Smooth muscle cell (in vitro differentiated cells): ENCODE results near the gene ADRA2C. TPM values are rescaled to one million over a fixed set of nuclear protein-coding genes. Genes with fewer than 3 reads are reported as not detected.
A peak's percentile ranks its signal among the peaks of the same experiment; 100 is the strongest.

ENCODE experiments used
- DNase-seq: peaks from one replicate; lab custom pipeline; 2025; ENCODE audit not compliant: unreplicated experiment; lab: John Stamatoyannopoulos, UW
- H2AFZ ChIP-seq: fragments of 200-600 bp; sonication (generic); 2 replicates; pipeline ENCODE4 v1.6.0; 2016; ENCODE audit warnings: antibody characterized with exemption, low read depth, mild to moderate bottlenecking
- H3F3A ChIP-seq: fragments of 200-600 bp; sonication (generic); 2 replicates; pipeline ENCODE4 v1.6.0; 2017; ENCODE audit warnings: antibody characterized with exemption, low read depth
- H3K27ac ChIP-seq: fragments of 200-600 bp; sonication (generic); 2 replicates; pipeline ENCODE4 v1.5.1; 2016; ENCODE audit warnings: low read depth, mild to moderate bottlenecking
- H3K27me3 ChIP-seq: fragments of 200-600 bp; sonication (generic); 2 replicates; pipeline ENCODE4 v1.6.1; 2016; ENCODE audit warnings: low read depth, mild to moderate bottlenecking
- H3K36me3 ChIP-seq: fragments of 200-600 bp; sonication (generic); 2 replicates; pipeline ENCODE4 v1.5.1; 2016; ENCODE audit warnings: low read depth
- H3K4me1 ChIP-seq: fragments of 200-600 bp; sonication (generic); 2 replicates; pipeline ENCODE4 v1.5.1; 2016; ENCODE audit warnings: low read depth
- H3K4me2 ChIP-seq: fragments of 200-600 bp; sonication (generic); 2 replicates; pipeline ENCODE4 v1.6.0; 2016; ENCODE audit warnings: mild to moderate bottlenecking
- H3K4me3 ChIP-seq: fragments of 200-600 bp; sonication (generic); 2 replicates; pipeline ENCODE4 v1.5.1; 2016; ENCODE audit warnings: mild to moderate bottlenecking
- H3K79me2 ChIP-seq: fragments of 200-600 bp; sonication (generic); 2 replicates; pipeline ENCODE4 v1.6.0; 2016; ENCODE audit warnings: low read depth, mild to moderate bottlenecking
- H3K9ac ChIP-seq: fragments of 200-600 bp; sonication (generic); 2 replicates; pipeline ENCODE4 v1.6.0; 2016; ENCODE audit warnings: low read depth
- H3K9me3 ChIP-seq: fragments of 200-600 bp; sonication (generic); replicated peaks from 2 replicates; pipeline ENCODE4 v1.5.1; 2016; ENCODE audit warnings: low read depth
- H4K20me1 ChIP-seq: fragments of 200-600 bp; sonication (generic); 2 replicates; pipeline ENCODE4 v1.6.0; 2016; ENCODE audit warnings: low read depth
- WGBS: methylation state at CpG from one replicate; pipeline ENCODE4 v1.1.7; 2016; ENCODE audit warnings: low lambda C conversion rate; 5-methylcytosine and 5-hydroxymethylcytosine counted together
- polyA plus RNA-seq: library from polyadenylated mRNA; unstranded; fragments of >200 nt; fragmentation: Nextera tagmentation; extraction: Ambion mirVana; gene quantifications from 2 replicates; pipeline ENCODE4 v1.2.1, GENCODE V29; 2016
- total RNA-seq: library from RNA; depleted of rRNA; stranded (reverse); fragments of >200 nt; gene quantifications from 2 replicates; pipeline ENCODE4 v1.2.3, GENCODE V29; 2014
- TF ChIP-seq, protein P1 (sequence below): fragments of 200-600 bp; sonication (generic); IDR thresholded peaks from 2 replicates; pipeline ENCODE4 v1.5.1; 2017; ENCODE audit warnings: borderline replicate concordance, mild to moderate bottlenecking, antibody characterized with exemption; ENCODE audit not compliant: insufficient read depth, poor library complexity, severe bottlenecking

ADRA2C gene
- total and polyA plus RNA-seq, 2 experiments from 2014 or later: 0.53 to 1.6 TPM

DNA sequence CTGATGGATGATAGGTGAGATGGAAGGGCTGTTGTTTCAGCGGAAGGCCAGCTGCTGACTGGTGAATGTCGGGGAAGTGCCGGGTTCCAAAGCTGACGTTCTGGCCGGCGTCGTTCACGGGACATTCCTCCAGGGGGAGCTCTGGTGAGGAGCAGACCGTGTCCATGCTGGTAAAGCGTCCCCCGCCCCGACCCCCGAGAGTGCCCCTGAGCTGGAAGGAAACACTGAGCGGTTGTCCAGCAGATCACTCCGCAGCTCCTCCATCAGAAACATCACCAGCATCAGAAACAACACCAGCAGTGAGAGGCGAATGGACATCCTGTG is 18.6 kb upstream of the ADRA2C start:
- DNase-seq: no peak
- H3K79me2 ChIP-seq: no peaks in the 10 kb centered on the region

GRCh38 chr4:3748136-3748898 is 17.9 kb upstream of the ADRA2C start:
- peaks cover 53% of the 10 kb centered on the region for H3K27me3 ChIP-seq
- H2AFZ ChIP-seq: no peak overlapping the region
- no peak overlapping the region for H3K9ac ChIP-seq
- H3K4me1 ChIP-seq: peaks cover 16% of the 10 kb centered on the region
- no peaks in the 10 kb centered on the region for H3K9me3 ChIP-seq
- TF ChIP-seq, protein P1, sequence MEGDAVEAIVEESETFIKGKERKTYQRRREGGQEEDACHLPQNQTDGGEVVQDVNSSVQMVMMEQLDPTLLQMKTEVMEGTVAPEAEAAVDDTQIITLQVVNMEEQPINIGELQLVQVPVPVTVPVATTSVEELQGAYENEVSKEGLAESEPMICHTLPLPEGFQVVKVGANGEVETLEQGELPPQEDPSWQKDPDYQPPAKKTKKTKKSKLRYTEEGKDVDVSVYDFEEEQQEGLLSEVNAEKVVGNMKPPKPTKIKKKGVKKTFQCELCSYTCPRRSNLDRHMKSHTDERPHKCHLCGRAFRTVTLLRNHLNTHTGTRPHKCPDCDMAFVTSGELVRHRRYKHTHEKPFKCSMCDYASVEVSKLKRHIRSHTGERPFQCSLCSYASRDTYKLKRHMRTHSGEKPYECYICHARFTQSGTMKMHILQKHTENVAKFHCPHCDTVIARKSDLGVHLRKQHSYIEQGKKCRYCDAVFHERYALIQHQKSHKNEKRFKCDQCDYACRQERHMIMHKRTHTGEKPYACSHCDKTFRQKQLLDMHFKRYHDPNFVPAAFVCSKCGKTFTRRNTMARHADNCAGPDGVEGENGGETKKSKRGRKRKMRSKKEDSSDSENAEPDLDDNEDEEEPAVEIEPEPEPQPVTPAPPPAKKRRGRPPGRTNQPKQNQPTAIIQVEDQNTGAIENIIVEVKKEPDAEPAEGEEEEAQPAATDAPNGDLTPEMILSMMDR: no peak
- H3K4me3 ChIP-seq: no peak overlapping the region
- H4K20me1 ChIP-seq: no peaks in the 10 kb centered on the region
- H3K79me2 ChIP-seq: no peaks in the 10 kb centered on the region
- WGBS: 85% methylated on average over 17 of the region's 17 CpGs
- H3K27ac ChIP-seq: no peak overlapping the region
- no peaks in the 10 kb centered on the region for H3F3A ChIP-seq
- DNase-seq: no peak
- H3K4me2 ChIP-seq: no peak overlapping the region
- no peaks in the 10 kb centered on the region for H3K36me3 ChIP-seq

More for the DNA sequence above, 18.6 kb upstream of the ADRA2C start:
- 31% methylated on average over 14 of the region's 16 CpGs for WGBS
- Histone ChIP-seq H3K9ac (no peak overlapping the region), H3K27me3 (peaks cover 49% of the 10 kb centered on the region), H3K27ac (no peak overlapping the region), H3K36me3 (no peaks in the 10 kb centered on the region), H3K4me1 (peaks cover 16% of the 10 kb centered on the region), H3K4me2 (no peak overlapping the region), H3F3A (no peaks in the 10 kb centered on the region), H3K9me3 (no peaks in the 10 kb centered on the region), H3K4me3 (no peak overlapping the region), H2AFZ (no peak overlapping the region), H4K20me1 (no peaks in the 10 kb centered on the region)
- TF ChIP-seq, protein P1: peak; percentile 37

- Histone ChIP-seq H3K27ac (no peak overlapping the region), H3K4me2 (no peak overlapping the region), H3K36me3 (no peaks in the 10 kb centered on the region), H3K27me3 (peaks cover 53% of the 10 kb centered on the region), H3K9me3 (no peaks in the 10 kb centered on the region), H4K20me1 (no peaks in the 10 kb centered on the region), H3K9ac (no peak overlapping the region), H3K4me1 (peaks cover 16% of the 10 kb centered on the region), H3K79me2 (no peaks in the 10 kb centered on the region), H3K4me3 (no peak overlapping the region), H3F3A (no peaks in the 10 kb centered on the region), H2AFZ (no peak overlapping the region)
- 88% methylated on average over 12 of the region's 12 CpGs for WGBS
- TF ChIP-seq, protein P1: no peak
- DNase-seq: no peak
Observed at GRCh38 chr4:3749081-3749480, 17.1 kb upstream of the ADRA2C start.

- H3K36me3 ChIP-seq: no peaks in the 10 kb centered on the region
- H3K9me3 ChIP-seq: no peaks in the 10 kb centered on the region
Observed at GRCh38 chr4:3750334-3750733, 15.9 kb upstream of the ADRA2C start.

More at GRCh38 chr4:3750334-3750733, 15.9 kb upstream of the ADRA2C start:
- no peaks in the 10 kb centered on the region for H3K79me2 ChIP-seq
- no peak overlapping the region for H3K4me3 ChIP-seq
- H3K27ac ChIP-seq: no peak overlapping the region
- peaks cover 8% of the 10 kb centered on the region for H3K4me1 ChIP-seq
- TF ChIP-seq, protein P1: no peak
- no peak overlapping the region for H2AFZ ChIP-seq
- WGBS: 85% methylated on average over 11 of the region's 11 CpGs
- no peak for DNase-seq
- no peak overlapping the region for H3K9ac ChIP-seq
- peaks cover 46% of the 10 kb centered on the region for H3K27me3 ChIP-seq
- no peak overlapping the region for H3K4me2 ChIP-seq
- no peaks in the 10 kb centered on the region for H3F3A ChIP-seq
- H4K20me1 ChIP-seq: no peaks in the 10 kb centered on the region
